Measurements from ENCODE around the gene REEP1.

REEP1 gene

GRCh38 chr2:86298411-86299390 lies 38.7 kb downstream of the REEP1 start:
- TF ChIP-seq, protein P1, sequence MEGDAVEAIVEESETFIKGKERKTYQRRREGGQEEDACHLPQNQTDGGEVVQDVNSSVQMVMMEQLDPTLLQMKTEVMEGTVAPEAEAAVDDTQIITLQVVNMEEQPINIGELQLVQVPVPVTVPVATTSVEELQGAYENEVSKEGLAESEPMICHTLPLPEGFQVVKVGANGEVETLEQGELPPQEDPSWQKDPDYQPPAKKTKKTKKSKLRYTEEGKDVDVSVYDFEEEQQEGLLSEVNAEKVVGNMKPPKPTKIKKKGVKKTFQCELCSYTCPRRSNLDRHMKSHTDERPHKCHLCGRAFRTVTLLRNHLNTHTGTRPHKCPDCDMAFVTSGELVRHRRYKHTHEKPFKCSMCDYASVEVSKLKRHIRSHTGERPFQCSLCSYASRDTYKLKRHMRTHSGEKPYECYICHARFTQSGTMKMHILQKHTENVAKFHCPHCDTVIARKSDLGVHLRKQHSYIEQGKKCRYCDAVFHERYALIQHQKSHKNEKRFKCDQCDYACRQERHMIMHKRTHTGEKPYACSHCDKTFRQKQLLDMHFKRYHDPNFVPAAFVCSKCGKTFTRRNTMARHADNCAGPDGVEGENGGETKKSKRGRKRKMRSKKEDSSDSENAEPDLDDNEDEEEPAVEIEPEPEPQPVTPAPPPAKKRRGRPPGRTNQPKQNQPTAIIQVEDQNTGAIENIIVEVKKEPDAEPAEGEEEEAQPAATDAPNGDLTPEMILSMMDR (IDR thresholded peaks at IDR 0.05; ENCODE audit: extremely low read depth, insufficient read depth, missing control alignments), result no peak
- in situ Hi-C loops (cut with MboI; ENCODE audit: low pct_unique_long_range_greater_than_20kb, low sequenced_read_pairs, unreplicated experiment), result no loop called here
- DNase-seq (ENCODE audit: low spot score), result no peak

DNA sequence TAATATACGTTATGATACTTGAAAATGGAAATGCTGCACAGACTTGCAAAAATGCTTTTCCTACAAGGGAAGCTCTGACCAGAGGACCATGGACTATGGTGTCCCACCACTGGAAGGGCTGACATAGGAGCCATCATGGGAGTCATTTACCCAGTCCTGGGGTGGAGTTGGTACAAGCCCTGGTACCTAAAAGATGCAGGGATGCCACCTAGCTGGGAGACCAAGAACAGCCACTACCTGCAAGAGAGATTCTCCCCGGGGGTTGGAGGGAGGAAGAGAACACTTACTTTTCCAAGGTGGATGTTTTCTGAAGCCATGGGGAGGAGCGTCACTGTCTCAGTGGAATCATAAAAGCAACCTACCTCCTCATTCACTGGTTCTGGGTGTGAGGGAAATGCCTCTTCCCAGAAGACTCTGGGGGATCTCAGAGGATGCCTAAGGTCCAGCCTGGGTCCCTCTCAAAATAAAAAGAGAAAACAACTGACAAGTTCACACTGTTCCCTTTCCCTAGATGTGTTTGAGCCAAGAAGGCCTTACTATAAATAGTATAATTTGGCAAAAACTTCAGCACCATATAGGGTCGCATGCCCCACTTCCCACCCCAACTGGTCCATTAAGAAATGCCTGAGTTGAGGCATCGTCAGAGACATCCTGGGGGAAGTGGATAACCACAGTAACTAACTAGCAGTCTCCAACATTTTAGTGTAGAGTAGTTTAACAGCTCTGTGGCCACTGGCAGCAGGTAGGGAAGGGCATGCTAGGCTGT lies 39.9 kb downstream of the REEP1 start:
- DNase-seq (ENCODE audit: low spot score), result peak; percentile 57
- in situ Hi-C loops (cut with MboI; ENCODE audit: low pct_unique_long_range_greater_than_20kb, low sequenced_read_pairs, unreplicated experiment), result no loop called here
- TF ChIP-seq, protein P1 (IDR thresholded peaks at IDR 0.05; ENCODE audit: extremely low read depth, insufficient read depth, missing control alignments), result peak; percentile 64

- TF ChIP-seq, protein P1 (IDR thresholded peaks at IDR 0.05; ENCODE audit: extremely low read depth, insufficient read depth, missing control alignments), result no peak
Observed at GRCh38 chr2:86296947-86297346, 40.5 kb downstream of the REEP1 start.

DNA sequence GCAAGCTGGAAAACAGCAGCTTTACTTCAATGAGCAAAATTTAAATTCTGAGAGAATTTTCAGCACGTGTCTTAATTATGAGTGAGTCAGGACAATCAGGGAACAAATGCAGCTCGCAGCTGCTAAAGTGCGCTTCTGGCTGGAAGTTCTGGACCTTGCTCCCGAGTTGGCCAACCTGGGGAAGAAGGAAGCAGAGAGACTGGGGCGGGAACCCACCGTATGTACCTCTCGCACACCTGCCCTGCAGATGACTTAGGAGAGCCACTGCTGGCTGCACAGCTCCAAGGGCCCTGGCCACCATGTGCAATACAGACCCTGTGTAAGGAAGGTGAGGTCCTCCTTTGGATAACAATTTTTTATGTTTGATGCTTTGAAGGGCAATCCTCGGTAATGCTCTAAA lies 42.4 kb downstream of the REEP1 start:
- in situ Hi-C loops (cut with MboI; ENCODE audit: low pct_unique_long_range_greater_than_20kb, low sequenced_read_pairs, unreplicated experiment), result no loop called here
- TF ChIP-seq, protein P1 (IDR thresholded peaks at IDR 0.05; ENCODE audit: extremely low read depth, insufficient read depth, missing control alignments), result no peak
- DNase-seq (ENCODE audit: low spot score), result no peak

More at GRCh38 chr2:86296947-86297346, 40.5 kb downstream of the REEP1 start:
- DNase-seq (ENCODE audit: low spot score), result no peak
- in situ Hi-C loops (cut with MboI; ENCODE audit: low pct_unique_long_range_greater_than_20kb, low sequenced_read_pairs, unreplicated experiment), result no loop called here

DNA sequence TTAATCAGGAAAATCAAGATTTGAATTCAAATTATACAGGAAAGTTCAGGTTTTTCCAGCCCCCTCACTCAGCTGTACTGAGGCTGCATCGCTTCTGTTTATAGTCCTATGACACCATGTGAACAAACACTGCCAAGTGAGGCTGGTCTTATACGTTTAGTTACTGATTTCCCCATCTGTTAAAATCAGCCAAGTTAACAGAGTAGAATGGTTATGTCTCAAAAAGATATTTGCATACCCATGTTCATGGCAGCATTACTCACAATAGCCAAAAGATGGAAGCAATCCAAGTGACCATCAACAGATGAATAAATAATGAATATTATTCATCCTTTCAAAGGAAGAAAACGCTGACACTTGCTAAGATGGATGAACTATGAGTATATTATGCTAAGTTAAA lies 43.8 kb downstream of the REEP1 start:
- DNase-seq (ENCODE audit: low spot score), result no peak
- in situ Hi-C loops (cut with MboI; ENCODE audit: low pct_unique_long_range_greater_than_20kb, low sequenced_read_pairs, unreplicated experiment), result no loop called here
- TF ChIP-seq, protein P1 (IDR thresholded peaks at IDR 0.05; ENCODE audit: extremely low read depth, insufficient read depth, missing control alignments), result no peak

Measured in GM13977 (cell line).